Fibroblast of skin of left quadriceps (primary cell): ENCODE results near the gene IP6K2.

Source experiments
- DNase-seq, 2 experiments: peaks; one replicate each; pipeline ENCODE4 v3.0.0-alpha.2; 2013; ENCODE audit warnings: low read depth in 2 of 2

The IP6K2 gene

DNA sequence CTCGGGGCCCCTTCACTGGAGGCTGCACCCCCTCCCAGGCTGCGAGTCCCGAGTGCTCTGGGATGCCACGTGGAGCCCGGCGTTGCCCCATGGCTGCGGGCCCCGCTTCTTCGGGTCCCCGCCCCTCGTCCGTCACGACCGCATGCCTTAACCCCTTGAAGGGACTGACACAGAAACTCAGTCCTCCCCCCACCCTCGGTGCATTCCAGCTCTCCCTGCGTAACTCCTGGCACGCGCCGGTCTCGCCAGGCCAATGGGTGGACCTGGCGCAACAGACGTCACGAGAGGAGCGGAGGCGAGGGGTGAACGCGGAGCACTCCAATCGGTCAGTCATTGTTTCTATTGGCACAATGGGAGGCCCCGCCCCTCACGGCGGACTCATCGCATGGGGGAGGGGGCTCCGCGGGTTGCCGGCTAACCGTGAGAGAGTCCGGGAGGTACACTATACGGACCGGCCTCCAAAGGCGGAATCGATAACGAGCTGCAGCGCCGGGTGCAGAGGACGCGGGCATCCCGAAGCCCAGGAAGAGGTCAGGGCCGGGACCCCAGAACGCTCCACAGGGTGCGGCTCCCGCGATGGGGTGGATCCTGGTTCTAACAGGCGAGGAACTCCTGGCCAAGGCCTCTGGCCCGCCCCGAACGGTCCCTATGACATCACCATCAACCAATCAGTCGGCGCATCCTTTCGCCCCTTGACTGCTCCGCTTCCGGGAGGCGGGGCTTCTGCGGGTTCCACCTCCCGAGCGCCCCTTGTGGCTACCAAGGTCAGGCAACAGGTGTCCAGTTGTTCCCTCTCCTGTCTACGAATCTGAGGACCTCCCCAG is 53.3 kb downstream of the IP6K2 start:
- peak; percentile 82 to 84 for DNase-seq

DNA sequence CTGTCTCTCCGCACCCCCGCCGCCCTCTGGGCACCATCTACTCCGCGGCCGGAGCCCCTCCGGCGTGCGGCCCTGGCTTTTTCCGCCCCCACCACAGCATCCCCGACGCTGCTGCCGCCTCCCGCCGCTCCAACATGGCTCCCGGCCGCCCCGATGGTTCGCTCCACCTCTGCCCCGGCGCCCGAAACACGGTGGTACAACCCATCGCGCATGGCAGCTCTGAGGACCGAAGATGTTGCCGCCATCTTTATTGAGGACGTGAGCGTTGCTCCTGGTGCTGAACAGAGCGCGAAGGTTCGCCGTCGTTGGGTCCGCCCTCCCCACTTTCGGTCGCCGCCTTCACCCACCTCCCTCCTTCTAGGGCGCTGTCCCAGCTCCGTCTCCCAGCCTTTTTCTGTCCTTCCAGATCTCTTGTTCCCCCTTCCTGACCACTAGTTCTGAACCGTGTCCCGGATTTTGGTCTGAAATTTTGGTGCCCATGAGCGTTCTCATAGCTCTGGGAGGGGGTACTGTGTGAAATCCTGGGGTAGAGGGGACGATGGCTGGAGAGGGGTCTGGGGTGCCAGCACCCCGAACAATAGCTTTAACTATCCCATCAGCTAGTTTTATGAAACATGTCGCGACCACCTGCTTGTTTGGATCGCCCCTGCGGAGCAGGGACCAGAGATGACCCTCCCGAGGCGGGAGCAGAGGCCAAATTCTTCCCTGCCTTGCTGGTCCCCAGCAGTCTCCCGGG is 54.1 kb downstream of the IP6K2 start, which contains the start of gene CELSR3:
CELSR3 (minus strand) TSS at position 134 of the 736 bp plus-strand sequence. CDS start 252 bp downstream, outside the sequence.
- DNase-seq: peak; percentile 65 to 68

DNA sequence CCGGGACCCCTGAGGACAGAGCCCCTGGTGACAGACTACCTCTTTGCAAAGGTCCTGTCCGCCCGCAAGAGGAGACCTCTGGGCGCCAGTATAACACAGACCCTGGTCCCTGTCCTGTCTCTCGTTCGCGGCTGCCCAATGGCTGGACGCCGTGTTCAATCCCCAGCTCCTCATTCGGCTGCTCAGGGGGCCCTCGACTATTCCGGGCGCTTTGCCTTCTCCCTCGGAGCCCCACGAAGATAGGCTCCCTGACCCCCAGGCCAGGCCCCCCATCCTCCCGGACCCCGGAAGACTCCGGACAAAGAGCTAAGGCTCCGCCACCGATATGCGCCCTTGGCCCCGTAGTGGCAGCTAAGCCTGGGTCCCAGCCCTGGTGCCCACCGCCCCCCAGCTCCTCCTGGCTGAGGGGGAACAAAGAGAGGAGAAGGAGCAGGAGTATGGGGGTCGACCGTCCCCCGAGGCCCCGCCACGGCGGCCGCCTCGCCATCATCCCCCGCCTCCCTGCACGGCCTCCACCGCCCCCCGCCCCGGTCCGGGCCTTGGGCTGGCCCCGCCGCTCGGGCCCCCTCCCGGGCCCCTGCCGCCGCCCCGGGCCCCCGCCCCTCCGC is 54.8 kb downstream of the IP6K2 start:
- DNase-seq: no peak

GRCh38 chr3:48661501-48662144 is 55.4 kb downstream of the IP6K2 start:
- peak in 1 of 2 experiments; percentile 11 for DNase-seq

DNA sequence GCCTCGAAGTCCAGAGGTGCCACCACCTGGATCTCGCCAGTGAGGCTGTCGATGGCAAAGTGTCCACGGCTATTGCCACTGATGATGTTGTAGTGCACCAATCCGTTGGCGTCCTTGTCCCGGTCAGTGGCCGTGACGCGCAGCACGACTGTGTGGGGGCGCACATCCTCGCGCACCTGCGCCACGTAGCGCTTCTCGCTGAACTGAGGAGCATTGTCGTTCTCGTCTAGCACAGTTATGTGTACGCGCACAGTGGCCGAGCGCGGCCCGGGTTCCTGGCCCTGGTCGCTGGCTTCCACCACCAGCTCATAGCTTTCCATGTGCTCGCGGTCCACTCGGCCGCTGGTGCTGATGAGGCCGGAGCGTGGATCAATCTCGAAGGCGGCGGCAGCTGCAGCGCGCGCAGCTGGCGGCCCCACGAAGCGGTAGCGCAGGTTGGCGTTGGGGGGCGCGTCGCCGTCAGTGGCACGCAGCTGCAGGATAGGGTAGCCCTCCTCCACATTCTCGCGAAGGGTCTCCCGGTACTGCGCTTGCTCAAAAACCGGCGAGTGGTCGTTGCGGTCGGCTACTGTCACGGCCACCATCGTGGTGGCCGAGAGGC is 56.1 kb downstream of the IP6K2 start:
- no peak for DNase-seq

GRCh38 chr3:48656841-48657281 is 60.2 kb downstream of the IP6K2 start:
- no peak for DNase-seq

- DNase-seq: no peak
Observed at GRCh38 chr3:48656061-48656840, 60.8 kb downstream of the IP6K2 start.

DNA sequence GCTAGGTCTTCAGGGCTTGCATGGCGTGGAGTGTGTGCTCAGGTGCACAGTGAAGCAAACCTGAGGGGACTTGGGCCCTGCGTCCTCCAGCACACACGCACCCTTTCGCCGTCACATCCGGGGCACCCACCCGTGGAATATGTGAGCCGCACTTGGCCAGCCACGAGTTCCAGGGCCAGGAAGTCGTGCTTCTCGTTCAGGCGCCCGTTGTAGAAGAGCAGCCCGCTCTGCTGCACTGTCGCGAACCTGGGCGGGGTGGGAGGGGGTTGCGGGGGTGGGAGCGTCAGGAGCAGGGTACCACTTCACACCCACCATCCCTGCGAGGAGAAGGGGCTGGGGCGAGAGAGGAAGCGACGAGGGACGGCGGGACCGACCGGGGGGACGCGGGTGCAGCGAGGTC is 61.4 kb downstream of the IP6K2 start:
- DNase-seq: no peak

- no peak for DNase-seq
Observed at GRCh38 chr3:48655063-48655462, 62.0 kb downstream of the IP6K2 start.

GRCh38 chr3:48652923-48653715 is 63.9 kb downstream of the IP6K2 start:
- DNase-seq: no peak

DNA sequence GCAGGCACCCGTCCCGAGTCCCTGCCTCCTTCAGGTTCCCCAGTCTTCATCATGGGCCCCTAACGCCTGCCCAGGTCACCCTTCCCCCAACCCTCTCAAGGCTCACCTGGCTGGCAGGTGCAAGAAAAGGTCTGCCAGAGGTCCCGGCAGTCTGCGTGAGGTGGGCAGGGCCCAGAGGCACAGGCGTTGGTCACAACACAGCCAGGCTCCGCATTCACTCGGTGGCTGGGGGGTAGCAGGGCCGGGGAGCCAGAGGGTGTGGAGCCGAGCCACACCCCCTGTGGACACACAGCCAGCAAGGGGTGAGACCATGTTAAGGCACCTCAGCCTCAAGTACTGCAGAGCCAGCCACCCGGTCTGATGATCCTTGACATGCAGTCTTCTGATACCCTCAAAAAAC is 65.2 kb downstream of the IP6K2 start:
- no peak for DNase-seq

- DNase-seq: no peak
Observed at GRCh38 chr3:48650723-48651122, 66.3 kb downstream of the IP6K2 start.

DNA sequence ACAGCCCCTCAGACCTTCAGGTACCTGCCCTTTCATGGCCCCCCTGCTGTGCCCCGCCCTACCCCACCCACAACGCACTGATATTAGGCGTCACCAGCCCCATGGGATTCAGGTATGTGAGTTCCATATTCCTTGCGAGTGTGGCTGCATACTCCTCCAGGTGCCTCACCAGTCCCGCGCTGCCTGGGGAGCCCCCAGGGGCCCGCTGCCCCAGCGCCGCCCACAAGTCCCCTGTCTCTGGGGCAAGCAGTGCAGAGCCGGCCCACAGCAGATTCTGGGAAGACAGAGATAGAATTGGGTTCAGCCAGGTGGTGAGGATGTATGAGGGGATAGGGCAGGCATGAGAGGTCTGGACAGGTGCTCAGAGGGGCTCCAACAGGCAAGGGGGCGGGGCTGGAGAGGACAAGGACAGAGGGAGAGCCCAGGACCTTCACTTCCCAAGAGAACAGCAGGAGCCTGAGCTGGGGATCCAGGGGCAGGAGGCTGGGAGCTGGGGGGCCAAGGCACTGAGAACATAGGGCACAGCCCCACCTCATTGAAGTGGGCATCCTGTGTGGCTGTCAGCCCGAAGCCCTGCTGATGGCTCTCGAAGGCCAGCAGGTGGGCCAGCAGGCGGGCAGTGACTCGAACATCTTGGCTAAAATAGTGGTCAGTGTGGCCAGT is 68.7 kb downstream of the IP6K2 start:
- no peak for DNase-seq

DNA sequence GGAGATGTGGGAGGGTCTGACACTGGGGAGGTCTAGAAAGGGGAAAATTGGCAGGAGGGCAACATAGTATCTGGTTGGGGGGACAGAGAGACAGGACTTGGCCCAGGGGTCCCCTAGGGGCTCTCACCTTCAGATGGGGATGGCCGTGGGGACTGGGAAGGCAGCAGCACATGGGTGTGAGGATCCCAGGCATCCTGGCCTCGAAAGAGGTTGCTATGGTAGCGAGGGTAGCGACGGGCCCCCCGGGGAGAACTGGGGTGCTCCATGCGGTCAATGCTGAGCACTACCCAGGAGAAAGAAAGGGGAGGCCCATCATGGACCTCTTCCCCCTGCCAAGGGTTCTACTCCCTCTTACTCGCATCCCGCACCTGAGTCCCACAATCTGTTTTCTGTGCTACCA is 69.3 kb downstream of the IP6K2 start:
- no peak for DNase-seq

DNA sequence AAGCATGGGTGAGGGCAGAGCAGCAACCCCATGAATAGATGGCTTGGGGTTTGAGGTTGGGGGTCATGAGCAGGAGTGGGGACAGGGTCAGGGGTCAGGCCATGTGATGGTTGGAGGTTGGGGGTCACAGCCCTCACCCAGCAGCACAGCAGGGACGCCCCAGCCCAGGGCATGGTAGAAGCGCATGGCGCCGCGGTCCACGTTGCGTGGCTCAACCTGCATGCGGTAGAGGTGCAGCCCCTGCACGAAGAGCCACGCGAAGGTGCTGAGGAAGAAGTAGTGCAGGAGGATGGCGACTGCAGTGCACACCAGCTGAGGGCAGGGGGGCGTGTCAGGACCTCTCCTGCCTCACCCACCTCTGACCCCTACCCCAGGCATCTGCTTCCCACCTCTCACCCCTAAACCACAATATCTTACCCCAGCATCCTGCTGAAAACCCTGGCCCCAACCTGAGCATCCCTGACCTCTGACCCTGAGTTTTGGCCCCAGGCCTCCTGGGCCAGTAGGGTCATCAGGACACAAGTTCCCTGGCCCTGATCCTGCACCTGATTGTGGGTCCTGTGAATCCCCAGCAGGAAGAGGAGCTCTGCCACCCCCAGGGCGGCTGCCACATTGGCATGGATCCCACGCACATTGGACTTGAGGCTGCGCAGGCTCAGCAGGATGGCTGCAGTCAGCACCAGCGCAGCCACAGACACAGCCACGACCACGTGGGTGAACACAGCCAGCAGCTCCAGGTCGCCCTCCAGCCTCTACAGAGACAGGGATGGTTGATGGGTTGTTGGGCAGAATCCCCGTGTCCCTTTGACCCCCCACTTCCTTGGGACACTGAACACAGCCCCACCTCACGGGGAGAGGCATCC is 71.9 kb downstream of the IP6K2 start:
- no peak for DNase-seq

- DNase-seq: no peak
Observed at GRCh38 chr3:48642605-48643004, 74.4 kb downstream of the IP6K2 start.

GRCh38 chr3:48641396-48641795 is 75.6 kb downstream of the IP6K2 start:
- DNase-seq: no peak

DNA sequence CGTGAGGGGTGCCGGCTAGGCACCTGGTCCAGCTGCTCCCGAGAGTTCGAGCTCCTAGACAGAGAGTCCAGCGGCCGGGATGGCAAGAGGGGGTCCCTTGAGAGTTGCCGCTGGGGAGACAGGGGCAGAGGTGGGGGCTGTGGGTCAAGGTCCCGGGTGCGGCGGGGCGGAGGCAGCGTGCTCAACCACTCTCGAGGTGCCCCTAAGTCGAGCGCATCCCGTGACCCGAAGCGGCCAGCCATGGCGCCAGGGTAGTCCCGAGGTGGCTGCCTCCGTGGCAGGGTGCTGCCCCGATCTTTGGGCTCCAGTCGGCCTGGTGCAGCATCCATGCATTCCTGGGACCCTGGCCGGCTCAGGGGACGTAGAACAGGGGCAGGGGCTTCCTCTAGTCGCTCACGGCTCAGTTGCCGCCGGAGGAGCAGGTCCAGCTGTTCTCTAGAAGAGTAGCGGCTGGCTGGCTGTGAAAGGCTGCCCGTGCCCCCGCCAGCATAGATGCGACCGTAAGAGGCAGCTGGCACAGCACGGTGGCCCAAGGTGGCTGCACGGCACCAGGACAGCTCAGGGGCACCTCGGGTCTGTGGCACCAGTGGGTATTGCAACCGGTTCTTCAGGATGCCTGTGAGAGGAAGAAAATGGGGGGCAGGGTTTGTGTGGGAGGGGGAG is 76.9 kb downstream of the IP6K2 start:
- no peak for DNase-seq
